Fibroblast of lung (primary cell): ENCODE results near the gene MACF1. TPM values are rescaled to one million over a fixed set of nuclear protein-coding genes. Genes with fewer than 3 reads are reported as not detected.

Source experiments
- DNase-seq, 2 donors: peaks; one replicate each; pipeline versions ENCODE4 v3.0.0 to v3.0.0-alpha.2; 2010; ENCODE audit warnings: low read depth in 2 of 2
- H2AFZ ChIP-seq: 2 replicates; pipeline ENCODE4 v1.5.1; 2012; ENCODE audit warnings: low read length, control low read depth, inconsistent platforms
- H3K27ac ChIP-seq: 2 replicates; pipeline ENCODE4 v1.5.1; 2011; ENCODE audit warnings: low read length, control low read depth; ENCODE audit not compliant: insufficient read depth
- H3K27me3 ChIP-seq: 2 replicates; pipeline ENCODE4 v1.5.1; 2011; ENCODE audit warnings: mild to moderate bottlenecking, low read length; ENCODE audit not compliant: control insufficient read depth, insufficient read depth
- H3K36me3 ChIP-seq: 2 replicates; pipeline ENCODE4 v1.5.1; 2011; ENCODE audit warnings: low read length; ENCODE audit not compliant: control insufficient read depth, insufficient read depth
- H3K4me1 ChIP-seq: 2 replicates; pipeline ENCODE4 v1.5.1; 2011; ENCODE audit warnings: low read length; ENCODE audit not compliant: control insufficient read depth, insufficient read depth; ENCODE audit errors: extremely low read depth
- H3K4me2 ChIP-seq: 2 replicates; pipeline ENCODE4 v1.5.1; 2011; ENCODE audit warnings: low read length, control low read depth; ENCODE audit not compliant: insufficient read depth; ENCODE audit errors: extremely low read depth
- H3K4me3 ChIP-seq, 4 experiments: fragments of 200-600 bp in 1 of 4; sonication (generic) in 1 of 4; replicated peaks in 1 of 4; 2 replicates each; pipeline ENCODE4 v1.5.1; 2011 to 2016; ENCODE audit warnings: low read length in 4 of 4, low read depth in 3 of 4, mild to moderate bottlenecking in 3 of 4, control low read depth in 2 of 4, inconsistent platforms in 1 of 4, mixed read lengths in 1 of 4; ENCODE audit not compliant: insufficient read depth in 1 of 4; ENCODE audit errors: control extremely low read depth in 1 of 4
- H3K79me2 ChIP-seq: 2 replicates; pipeline ENCODE4 v1.5.1; 2012; ENCODE audit warnings: mild to moderate bottlenecking, low read length, inconsistent platforms; ENCODE audit not compliant: control insufficient read depth, insufficient read depth
- H3K9ac ChIP-seq: 2 replicates; pipeline ENCODE4 v1.5.1; 2011; ENCODE audit warnings: mild to moderate bottlenecking, low read length, control low read depth; ENCODE audit not compliant: insufficient read depth
- H3K9me3 ChIP-seq: 2 replicates; pipeline ENCODE4 v1.5.1; 2012; ENCODE audit warnings: low read depth, low read length; ENCODE audit not compliant: control insufficient read depth, insufficient read depth
- H4K20me1 ChIP-seq: 2 replicates; pipeline ENCODE4 v1.5.1; 2011; ENCODE audit warnings: low read length; ENCODE audit not compliant: control insufficient read depth, insufficient read depth; ENCODE audit errors: extremely low read depth
- CTCF ChIP-seq, 2 donors: IDR thresholded peaks in 1 of 2; conservative IDR thresholded peaks in 1 of 2; 1 replicate in 1 of 2; 2 replicates in 1 of 2; pipeline ENCODE4 v1.5.1; 2011 to 2012; ENCODE audit warnings: low read length in 2 of 2, control low read depth in 1 of 2, inconsistent platforms in 1 of 2, low read depth in 1 of 2, mild to moderate bottlenecking in 1 of 2
- EZH2 ChIP-seq: IDR thresholded peaks from 2 replicates; pipeline ENCODE4 v1.5.1; 2012; ENCODE audit warnings: low read length, control low read depth, mild to moderate bottlenecking; ENCODE audit errors: missing control alignments
- polyA plus RNA-seq, 2 donors: library from polyadenylated mRNA; depleted of rRNA in 1 of 2; stranded (reverse) in 1 of 2; unstranded in 1 of 2; fragments of >200 nt; gene quantifications; 2 replicates each; pipeline ENCODE4 v1.2.1, GENCODE V29; 2011 to 2012; ENCODE audit warnings: missing spikeins in 1 of 2
- total RNA-seq: library from RNA; depleted of rRNA; stranded (reverse); fragments of >200 nt; gene quantifications from 2 replicates; pipeline ENCODE4 v1.2.1, GENCODE V29; 2014

Gene MACF1
- total and polyA plus RNA-seq, 2 donors (not counting 1 experiment from before 2014, with no cell fraction given) = 178 to 414 TPM

GRCh38 chr1:39533442-39533841 is 328.9 kb downstream of the MACF1 start:
- Histone ChIP-seq H3K9me3 (no peaks in the 10 kb centered on the region), H2AFZ (no peak overlapping the region), H3K79me2 (no peaks in the 10 kb centered on the region), H3K9ac (no peak overlapping the region), H3K4me2 (no peak overlapping the region), H4K20me1 (no peaks in the 10 kb centered on the region), H3K4me1 (no peaks in the 10 kb centered on the region), H3K4me3 (no peak overlapping the region), H3K27ac (no peak overlapping the region), H3K27me3 (no peaks in the 10 kb centered on the region), H3K36me3 (peaks cover 5% of the 10 kb centered on the region)
- no peak for DNase-seq
- TF ChIP-seq EZH2 (no peak), CTCF (conservative IDR thresholded peaks at IDR 0.05 in 1 of 2, IDR thresholded peaks at IDR 0.05 in 1 of 2; ENCODE audit: low read depth in 1 of 2, low read length in 2 of 2) (no peak)

Other genes starting within 250 kb of the MACF1 start
- gene AKIRIN1, start 213.4 kb upstream of the MACF1 start, total RNA-seq = 37.0 and 41.0 TPM in 2 replicates
- 53.4 and 66.7 TPM in 2 replicates for gene AKIRIN1, start 213.4 kb upstream of the MACF1 start, polyA plus RNA-seq
- 452 and 501 TPM in 2 replicates for gene NDUFS5, start 178.3 kb upstream of the MACF1 start, total RNA-seq
- 572 and 783 TPM in 2 replicates for gene NDUFS5, start 178.3 kb upstream of the MACF1 start, polyA plus RNA-seq